ENCODE data around the gene PLXNC1. TPM values are rescaled to one million over a fixed set of nuclear protein-coding genes. Genes with fewer than 3 reads are reported as not detected.

Gene PLXNC1
- total and polyA plus RNA-seq, 9 of the 15 experiments (the other 6 are each of a cell fraction or from before 2014, with no cell fraction given): 0.08 to 0.87 (median 0.28) TPM

- H3K9me3 ChIP-seq (replicated peaks; ENCODE audit: control insufficient read depth, insufficient read depth, low read depth, low read length): no peaks in the 10 kb centered on the region
- TF ChIP-seq MLX (CRISPR knock-in tag; conservative IDR thresholded peaks at IDR 0.05): no peak
- no peak for TF ChIP-seq TAL1 (IDR thresholded peaks at IDR 0.05)
- no peak for TF ChIP-seq ARID2 (IDR thresholded peaks at IDR 0.05)
- TF ChIP-seq CBFA2T3 (IDR thresholded peaks at IDR 0.05): peak; percentile 53
- no peak for TF ChIP-seq POU5F1 (IDR thresholded peaks at IDR 0.05; ENCODE audit: borderline replicate concordance, low read depth, low read length, partially characterized antibody)
- TF ChIP-seq ZNF830 (CRISPR knock-in tag; IDR thresholded peaks at IDR 0.05): no peak
- FAIRE-seq (no peak), ATAC-seq (no peak), DNase-seq (ENCODE audit: extremely low read depth in 1 of 4, low spot score in 3 of 4) (no peak)
- intact Hi-C loops (cut with micrococcal nuclease): no loop called here
- BruUV-seq (replicated peaks): no TSS peak
- H3K4me2 ChIP-seq (ENCODE audit: insufficient read depth, low read length): no peak overlapping the region
- no peaks in the 10 kb centered on the region for H3K36me3 ChIP-seq (ENCODE audit: control insufficient read depth, insufficient read depth, low read length)
- 13% methylated on average over 9 of the region's 9 CpGs for WGBS (ENCODE audit: insufficient coverage, low coverage, missing lambda C conversion rate)
- no peak overlapping the region for H3K27ac ChIP-seq (ENCODE audit: extremely low read depth, low read depth, low read length)
- H3K4me1 ChIP-seq (replicated peaks in 1 of 2; ENCODE audit: control insufficient read depth in 2 of 2, insufficient read depth in 2 of 2, low read length in 2 of 2): peaks cover 9 to 21% of the 10 kb centered on the region in 2 experiments; a peak in 4 of 5 replicates
- H2AFZ ChIP-seq (ENCODE audit: low read depth, low read length): no peak overlapping the region
- no peaks in the 10 kb centered on the region for H3K79me2 ChIP-seq (ENCODE audit: control insufficient read depth, insufficient read depth, low read length)
- no peak overlapping the region for H3K9ac ChIP-seq (ENCODE audit: insufficient read depth in 1 of 2, low read depth in 2 of 2, low read length in 2 of 2)
- no peaks in the 10 kb centered on the region for H3K9me1 ChIP-seq (ENCODE audit: control insufficient read depth, insufficient read depth, low read length)
- CTCF ChIA-PET (ENCODE audit: low intra/inter-chr PET ratio): interaction anchor here (2.9 kb wide), 1 partner anchor 387 kb away, joined by 15 read pairs; no protein-coding TSS in a partner anchor
- POLR2A ChIA-PET: interaction anchor here (0.7 kb wide), 1 partner anchor 13 kb away, joined by 4 read pairs; no protein-coding TSS in a partner anchor
- in situ Hi-C loops (cut with MboI): no loop called here
- no peaks in the 10 kb centered on the region for H4K20me1 ChIP-seq (replicated peaks; ENCODE audit: control insufficient read depth, insufficient read depth, low read length)
- H3K4me3 ChIP-seq: no peak overlapping the region
- H3K27me3 ChIP-seq (ENCODE audit: control insufficient read depth in 2 of 2, insufficient read depth in 2 of 2, low read length in 2 of 2): peaks cover 14 to 60% of the 10 kb centered on the region in 2 experiments; a peak in 4 of 5 replicates
These were observed 2.0 kb upstream of the PLXNC1 start for GRCh38 chr12:94146166-94146936.

Measured in K562 (cell line).